Measurements from ENCODE around the gene SIX5.

SIX5 gene

DNA sequence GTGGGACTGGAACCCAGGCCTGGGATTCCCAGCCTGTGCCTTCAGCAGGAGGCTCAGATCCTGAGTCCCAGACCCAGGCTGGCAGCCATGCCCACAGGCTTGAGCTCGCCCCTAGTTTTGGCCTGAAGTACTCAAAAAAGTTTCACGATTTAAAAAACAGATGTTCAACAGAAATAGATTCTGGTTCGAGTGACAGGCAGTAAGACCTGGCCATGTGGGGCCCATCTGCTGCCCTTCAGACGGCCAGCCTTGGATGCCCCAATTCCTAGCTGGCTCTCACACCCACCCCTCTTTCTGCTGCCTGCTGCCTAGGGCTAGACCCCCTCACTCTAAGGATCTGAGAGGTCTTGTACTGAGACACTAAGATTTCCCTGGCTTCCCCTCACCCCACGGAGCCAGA is 16.0 kb upstream of the SIX5 start:
- Histone ChIP-seq H3K4me3 (ENCODE audit: low read length) (no peak overlapping the region), H3K79me2 (ENCODE audit: control insufficient read depth, low read length) (no peaks in the 10 kb centered on the region), H3K36me3 (ENCODE audit: control insufficient read depth, low read length) (peaks cover 34% of the 10 kb centered on the region), H3K4me1 (ENCODE audit: control insufficient read depth, low read length) (peaks cover 2% of the 10 kb centered on the region), H3K9me3 (ENCODE audit: control insufficient read depth, insufficient read depth, low read length) (no peaks in the 10 kb centered on the region), H3K4me2 (ENCODE audit: low read length) (no peak overlapping the region), H3K27me3 (ENCODE audit: control insufficient read depth, low read length) (no peaks in the 10 kb centered on the region), H3F3A (ENCODE audit: control insufficient read depth, insufficient read depth) (peaks cover 2% of the 10 kb centered on the region; the same call in 1 of the 2 replicates), H3K9me2 (replicated peaks; ENCODE audit: control insufficient read depth, low read length) (no peaks in the 10 kb centered on the region), H3K27ac (ENCODE audit: low read depth, low read length) (no peak overlapping the region), H4K20me1 (ENCODE audit: control insufficient read depth, insufficient read depth, low read depth, low read length) (peaks cover 8% of the 10 kb centered on the region)
- TF ChIP-seq, protein P1, sequence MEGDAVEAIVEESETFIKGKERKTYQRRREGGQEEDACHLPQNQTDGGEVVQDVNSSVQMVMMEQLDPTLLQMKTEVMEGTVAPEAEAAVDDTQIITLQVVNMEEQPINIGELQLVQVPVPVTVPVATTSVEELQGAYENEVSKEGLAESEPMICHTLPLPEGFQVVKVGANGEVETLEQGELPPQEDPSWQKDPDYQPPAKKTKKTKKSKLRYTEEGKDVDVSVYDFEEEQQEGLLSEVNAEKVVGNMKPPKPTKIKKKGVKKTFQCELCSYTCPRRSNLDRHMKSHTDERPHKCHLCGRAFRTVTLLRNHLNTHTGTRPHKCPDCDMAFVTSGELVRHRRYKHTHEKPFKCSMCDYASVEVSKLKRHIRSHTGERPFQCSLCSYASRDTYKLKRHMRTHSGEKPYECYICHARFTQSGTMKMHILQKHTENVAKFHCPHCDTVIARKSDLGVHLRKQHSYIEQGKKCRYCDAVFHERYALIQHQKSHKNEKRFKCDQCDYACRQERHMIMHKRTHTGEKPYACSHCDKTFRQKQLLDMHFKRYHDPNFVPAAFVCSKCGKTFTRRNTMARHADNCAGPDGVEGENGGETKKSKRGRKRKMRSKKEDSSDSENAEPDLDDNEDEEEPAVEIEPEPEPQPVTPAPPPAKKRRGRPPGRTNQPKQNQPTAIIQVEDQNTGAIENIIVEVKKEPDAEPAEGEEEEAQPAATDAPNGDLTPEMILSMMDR (IDR thresholded peaks at IDR 0.05; ENCODE audit: low read depth, low read length, poor library complexity, severe bottlenecking) = no peak
- no peak for TF ChIP-seq EZH2phosphoT487 (IDR thresholded peaks at IDR 0.05; ENCODE audit: borderline replicate concordance, low read length)

DNA sequence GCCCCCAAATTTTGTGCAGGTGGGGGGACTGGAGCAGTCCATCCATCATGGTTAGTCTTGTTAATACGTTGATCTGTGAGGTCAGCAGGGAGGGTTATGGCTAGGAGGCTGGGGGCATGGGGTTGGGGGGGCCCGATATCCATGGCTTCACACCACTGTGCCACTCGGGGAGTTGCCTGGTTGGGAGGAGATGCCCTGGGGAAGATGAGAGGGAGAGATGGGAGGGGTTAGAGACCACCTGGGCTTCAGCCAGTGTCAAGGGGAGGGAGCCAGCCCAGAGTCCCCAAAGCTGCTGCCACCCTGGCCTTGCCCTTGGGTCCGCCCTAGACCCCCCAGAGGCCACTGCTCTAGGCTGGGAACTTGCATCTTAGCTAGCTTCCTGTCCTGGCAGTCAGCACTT is 15.0 kb upstream of the SIX5 start:
- peaks cover 5% of the 10 kb centered on the region; the same call in 1 of the 2 replicates for H3F3A ChIP-seq (ENCODE audit: control insufficient read depth, insufficient read depth)
- no peak overlapping the region for H3K4me2 ChIP-seq (ENCODE audit: low read length)
- TF ChIP-seq, protein P1 (IDR thresholded peaks at IDR 0.05; ENCODE audit: low read depth, low read length, poor library complexity, severe bottlenecking) = no peak
- TF ChIP-seq EZH2phosphoT487 (IDR thresholded peaks at IDR 0.05; ENCODE audit: borderline replicate concordance, low read length) = no peak
- no peaks in the 10 kb centered on the region for H3K27me3 ChIP-seq (ENCODE audit: control insufficient read depth, low read length)
- peaks cover 12% of the 10 kb centered on the region for H3K4me1 ChIP-seq (ENCODE audit: control insufficient read depth, low read length)
- H3K4me3 ChIP-seq (ENCODE audit: low read length) = no peak overlapping the region
- no peaks in the 10 kb centered on the region for H3K79me2 ChIP-seq (ENCODE audit: control insufficient read depth, low read length)
- no peaks in the 10 kb centered on the region for H3K9me3 ChIP-seq (ENCODE audit: control insufficient read depth, insufficient read depth, low read length)
- no peak overlapping the region for H3K27ac ChIP-seq (ENCODE audit: low read depth, low read length)
- peaks cover 12% of the 10 kb centered on the region for H4K20me1 ChIP-seq (ENCODE audit: control insufficient read depth, insufficient read depth, low read depth, low read length)
- H3K9me2 ChIP-seq (replicated peaks; ENCODE audit: control insufficient read depth, low read length) = no peaks in the 10 kb centered on the region
- H3K36me3 ChIP-seq (ENCODE audit: control insufficient read depth, low read length) = peaks cover 28% of the 10 kb centered on the region

DNA sequence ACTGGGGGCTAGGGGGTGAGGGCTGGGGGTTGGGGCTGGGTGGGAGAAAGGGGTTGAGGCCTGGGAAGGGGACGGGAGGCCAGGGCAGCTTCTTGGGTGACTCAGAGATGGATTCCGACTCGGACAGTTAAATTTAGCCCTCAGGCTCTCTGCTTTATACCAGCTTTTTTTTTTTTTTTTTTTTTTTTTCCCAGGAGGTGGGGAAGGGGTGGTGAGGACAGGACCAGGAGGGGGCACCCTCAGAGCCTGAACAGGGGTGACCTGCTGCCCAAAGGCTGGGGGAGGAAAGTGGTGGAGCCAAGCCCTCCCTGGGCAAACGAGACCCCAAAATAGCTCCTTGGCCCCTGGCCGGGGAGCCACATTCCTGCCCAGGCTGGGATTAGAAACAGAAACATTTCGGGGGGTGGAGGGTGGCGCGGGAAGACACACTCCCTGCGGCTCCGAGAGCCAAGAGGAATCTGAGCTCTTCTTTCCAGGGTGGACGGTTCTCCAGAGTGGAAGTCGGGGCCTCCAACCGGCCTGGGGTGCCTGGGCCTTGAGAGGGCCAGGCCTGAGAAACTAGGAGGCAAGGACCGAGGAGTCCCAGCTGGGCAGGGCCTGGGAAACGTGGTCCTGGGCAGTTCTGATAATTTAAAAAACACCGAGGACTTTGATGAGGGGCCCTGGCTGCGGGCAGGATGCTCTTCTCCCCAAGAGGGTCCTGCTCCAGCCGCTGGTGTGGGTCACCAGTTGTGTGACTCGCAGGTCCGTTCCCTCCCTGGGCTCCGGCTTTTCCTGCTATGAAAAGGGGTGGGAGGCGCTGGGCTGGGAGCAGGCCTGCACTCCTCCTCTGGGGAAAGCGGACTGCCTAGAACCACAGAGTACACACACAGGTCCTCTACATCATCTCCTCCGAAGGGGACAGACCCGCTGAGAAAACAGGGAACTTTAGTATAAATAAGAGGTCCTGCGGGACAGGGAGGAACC is 14.1 kb upstream of the SIX5 start:
- Histone ChIP-seq H4K20me1 (ENCODE audit: control insufficient read depth, insufficient read depth, low read depth, low read length) (peaks cover 18% of the 10 kb centered on the region), H3K27me3 (ENCODE audit: control insufficient read depth, low read length) (no peaks in the 10 kb centered on the region), H3F3A (ENCODE audit: control insufficient read depth, insufficient read depth) (peaks cover 5% of the 10 kb centered on the region; the same call in 1 of the 2 replicates), H3K4me3 (ENCODE audit: low read length) (no peak overlapping the region), H3K36me3 (ENCODE audit: control insufficient read depth, low read length) (peaks cover 26% of the 10 kb centered on the region), H3K4me1 (ENCODE audit: control insufficient read depth, low read length) (peaks cover 19% of the 10 kb centered on the region), H3K4me2 (ENCODE audit: low read length) (no peak overlapping the region), H3K27ac (ENCODE audit: low read depth, low read length) (no peak overlapping the region), H3K9me3 (ENCODE audit: control insufficient read depth, insufficient read depth, low read length) (no peaks in the 10 kb centered on the region), H3K79me2 (ENCODE audit: control insufficient read depth, low read length) (no peaks in the 10 kb centered on the region), H3K9me2 (replicated peaks; ENCODE audit: control insufficient read depth, low read length) (no peaks in the 10 kb centered on the region)
- TF ChIP-seq, protein P1 (IDR thresholded peaks at IDR 0.05; ENCODE audit: low read depth, low read length, poor library complexity, severe bottlenecking) = no peak
- no peak for TF ChIP-seq EZH2phosphoT487 (IDR thresholded peaks at IDR 0.05; ENCODE audit: borderline replicate concordance, low read length)
